ENCODE data around the gene MYT1. TPM values are rescaled to one million over a fixed set of nuclear protein-coding genes. Genes with fewer than 3 reads are reported as not detected.

The MYT1 gene
- total RNA-seq, 1 experiment from 2014 or later, result 7.1 TPM

DNA sequence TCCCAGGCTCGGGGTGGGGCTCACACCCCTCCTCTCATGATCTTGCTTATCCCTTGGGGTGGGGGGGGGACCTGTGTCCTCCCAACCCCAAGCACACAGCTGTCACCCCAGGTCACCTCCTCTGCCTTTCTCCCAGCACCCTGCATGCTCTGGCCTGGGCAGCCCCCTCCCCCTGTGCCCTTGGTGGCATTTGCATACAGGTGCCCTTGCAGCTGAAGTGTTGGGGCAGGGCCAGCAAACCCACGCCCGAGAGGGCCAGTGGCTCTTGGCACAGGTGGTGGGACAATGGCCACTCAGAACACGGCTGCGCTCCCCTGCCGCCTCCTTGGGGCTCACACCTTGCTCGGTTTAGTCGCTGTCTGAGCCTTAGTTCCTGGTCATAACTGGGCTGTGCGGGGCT lies 11.3 kb upstream of the MYT1 start:
- H3K4me1 ChIP-seq (ENCODE audit: control insufficient read depth in 1 of 2, insufficient read depth in 2 of 2, low read length in 2 of 2), result peaks cover 6 to 23% of the 10 kb centered on the region in 2 experiments; a peak in 3 of 4 replicates
- DNase-seq (ENCODE audit: low read depth, low spot score) (no peak), ATAC-seq (no peak)
- RAD21 ChIA-PET (ENCODE audit: low non-redundant PET in 1 of 2, low total read pairs in 2 of 2, uncharacterized antibody in 2 of 2, unreplicated experiment in 2 of 2), result no interaction called here
- no peak overlapping the region for H3K9ac ChIP-seq (ENCODE audit: low read length)
- H4K20me1 ChIP-seq (ENCODE audit: insufficient read depth), result no peaks in the 10 kb centered on the region
- no peak overlapping the region for H2AFZ ChIP-seq (ENCODE audit: low read depth, low read length, poor library complexity, severe bottlenecking)
- no peaks in the 10 kb centered on the region for H3K27me3 ChIP-seq (ENCODE audit: insufficient read depth, low read length)
- CTCF ChIA-PET, result no interaction called here
- no peak overlapping the region for H3K4me3 ChIP-seq (replicated peaks in 1 of 2; ENCODE audit: low read depth in 1 of 2, low read length in 2 of 2)
- no peaks in the 10 kb centered on the region for H3K9me2 ChIP-seq (ENCODE audit: insufficient read depth)
- no peaks in the 10 kb centered on the region for H3K36me3 ChIP-seq (ENCODE audit: control insufficient read depth in 1 of 2, insufficient read depth in 2 of 2, low read length in 2 of 2)
- H3K79me2 ChIP-seq (ENCODE audit: insufficient read depth, low read length), result no peaks in the 10 kb centered on the region
- intact Hi-C loops (cut with micrococcal nuclease), result no loop called here
- H3K4me2 ChIP-seq (ENCODE audit: low read length), result peak overlapping the region; percentile 56
- BruUV-seq (replicated peaks), result no TSS peak
- H3K27ac ChIP-seq (ENCODE audit: low read depth, low read length), result no peak overlapping the region
- POLR2A ChIA-PET, result no interaction called here
- TF ChIP-seq ELF1 (IDR thresholded peaks at IDR 0.05; ENCODE audit: borderline replicate concordance, low read depth), result no peak
- no peak for TF ChIP-seq CEBPB (IDR thresholded peaks at IDR 0.05; ENCODE audit: low read depth)
- TF ChIP-seq ZFX (IDR thresholded peaks at IDR 0.05), result no peak
- TF ChIP-seq EZH2phosphoT487 (IDR thresholded peaks at IDR 0.05; ENCODE audit: borderline replicate concordance), result no peak
- TF ChIP-seq, protein P1, sequence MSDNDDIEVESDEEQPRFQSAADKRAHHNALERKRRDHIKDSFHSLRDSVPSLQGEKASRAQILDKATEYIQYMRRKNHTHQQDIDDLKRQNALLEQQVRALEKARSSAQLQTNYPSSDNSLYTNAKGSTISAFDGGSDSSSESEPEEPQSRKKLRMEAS (IDR thresholded peaks at IDR 0.05), result no peak
- no peak for TF ChIP-seq POLR2A (IDR thresholded peaks at IDR 0.05; ENCODE audit: borderline replicate concordance, extremely low read depth, insufficient read depth, insufficient read length)
- TF ChIP-seq ZBTB33 (IDR thresholded peaks at IDR 0.05; ENCODE audit: extremely low read depth, insufficient replicate concordance, low read length), result no peak
- no peak for TF ChIP-seq SIN3A (IDR thresholded peaks at IDR 0.05; ENCODE audit: low read depth)
- TF ChIP-seq TCF7L2 (IDR thresholded peaks at IDR 0.05; ENCODE audit: borderline replicate concordance, extremely low read depth, insufficient read depth, insufficient read length), result no peak
- TF ChIP-seq POLR2AphosphoS5 (IDR thresholded peaks at IDR 0.05; ENCODE audit: low read depth, low read length), result no peak
- TF ChIP-seq, protein P2, sequence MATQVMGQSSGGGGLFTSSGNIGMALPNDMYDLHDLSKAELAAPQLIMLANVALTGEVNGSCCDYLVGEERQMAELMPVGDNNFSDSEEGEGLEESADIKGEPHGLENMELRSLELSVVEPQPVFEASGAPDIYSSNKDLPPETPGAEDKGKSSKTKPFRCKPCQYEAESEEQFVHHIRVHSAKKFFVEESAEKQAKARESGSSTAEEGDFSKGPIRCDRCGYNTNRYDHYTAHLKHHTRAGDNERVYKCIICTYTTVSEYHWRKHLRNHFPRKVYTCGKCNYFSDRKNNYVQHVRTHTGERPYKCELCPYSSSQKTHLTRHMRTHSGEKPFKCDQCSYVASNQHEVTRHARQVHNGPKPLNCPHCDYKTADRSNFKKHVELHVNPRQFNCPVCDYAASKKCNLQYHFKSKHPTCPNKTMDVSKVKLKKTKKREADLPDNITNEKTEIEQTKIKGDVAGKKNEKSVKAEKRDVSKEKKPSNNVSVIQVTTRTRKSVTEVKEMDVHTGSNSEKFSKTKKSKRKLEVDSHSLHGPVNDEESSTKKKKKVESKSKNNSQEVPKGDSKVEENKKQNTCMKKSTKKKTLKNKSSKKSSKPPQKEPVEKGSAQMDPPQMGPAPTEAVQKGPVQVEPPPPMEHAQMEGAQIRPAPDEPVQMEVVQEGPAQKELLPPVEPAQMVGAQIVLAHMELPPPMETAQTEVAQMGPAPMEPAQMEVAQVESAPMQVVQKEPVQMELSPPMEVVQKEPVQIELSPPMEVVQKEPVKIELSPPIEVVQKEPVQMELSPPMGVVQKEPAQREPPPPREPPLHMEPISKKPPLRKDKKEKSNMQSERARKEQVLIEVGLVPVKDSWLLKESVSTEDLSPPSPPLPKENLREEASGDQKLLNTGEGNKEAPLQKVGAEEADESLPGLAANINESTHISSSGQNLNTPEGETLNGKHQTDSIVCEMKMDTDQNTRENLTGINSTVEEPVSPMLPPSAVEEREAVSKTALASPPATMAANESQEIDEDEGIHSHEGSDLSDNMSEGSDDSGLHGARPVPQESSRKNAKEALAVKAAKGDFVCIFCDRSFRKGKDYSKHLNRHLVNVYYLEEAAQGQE (IDR thresholded peaks at IDR 0.05; ENCODE audit: low read depth), result no peak
- no peak for TF ChIP-seq FOSL1 (IDR thresholded peaks at IDR 0.05; ENCODE audit: low read depth)
- TF ChIP-seq, protein P3, sequence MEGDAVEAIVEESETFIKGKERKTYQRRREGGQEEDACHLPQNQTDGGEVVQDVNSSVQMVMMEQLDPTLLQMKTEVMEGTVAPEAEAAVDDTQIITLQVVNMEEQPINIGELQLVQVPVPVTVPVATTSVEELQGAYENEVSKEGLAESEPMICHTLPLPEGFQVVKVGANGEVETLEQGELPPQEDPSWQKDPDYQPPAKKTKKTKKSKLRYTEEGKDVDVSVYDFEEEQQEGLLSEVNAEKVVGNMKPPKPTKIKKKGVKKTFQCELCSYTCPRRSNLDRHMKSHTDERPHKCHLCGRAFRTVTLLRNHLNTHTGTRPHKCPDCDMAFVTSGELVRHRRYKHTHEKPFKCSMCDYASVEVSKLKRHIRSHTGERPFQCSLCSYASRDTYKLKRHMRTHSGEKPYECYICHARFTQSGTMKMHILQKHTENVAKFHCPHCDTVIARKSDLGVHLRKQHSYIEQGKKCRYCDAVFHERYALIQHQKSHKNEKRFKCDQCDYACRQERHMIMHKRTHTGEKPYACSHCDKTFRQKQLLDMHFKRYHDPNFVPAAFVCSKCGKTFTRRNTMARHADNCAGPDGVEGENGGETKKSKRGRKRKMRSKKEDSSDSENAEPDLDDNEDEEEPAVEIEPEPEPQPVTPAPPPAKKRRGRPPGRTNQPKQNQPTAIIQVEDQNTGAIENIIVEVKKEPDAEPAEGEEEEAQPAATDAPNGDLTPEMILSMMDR (IDR thresholded peaks at IDR 0.05 in 2 of 3, conservative IDR thresholded peaks at IDR 0.05 in 1 of 3; ENCODE audit: borderline replicate concordance in 1 of 3, insufficient read depth in 1 of 3, low read depth in 2 of 3, low read length in 2 of 3), result no peak
- no peak for TF ChIP-seq ATF3 (IDR thresholded peaks at IDR 0.05)
- no peak for TF ChIP-seq EZH2 (IDR thresholded peaks at IDR 0.05)
- no peak for TF ChIP-seq EGR1 (IDR thresholded peaks at IDR 0.05; ENCODE audit: low read depth)
- TF ChIP-seq CBX3 (IDR thresholded peaks at IDR 0.05; ENCODE audit: low read depth), result no peak
- no peak for TF ChIP-seq RAD21 (IDR thresholded peaks at IDR 0.05; ENCODE audit: low read depth)
- TF ChIP-seq JUND (IDR thresholded peaks at IDR 0.05), result no peak
- TF ChIP-seq SRF (IDR thresholded peaks at IDR 0.05; ENCODE audit: low read depth), result no peak
- no peaks in the 10 kb centered on the region; a peak in 1 of 4 replicates for H3K9me3 ChIP-seq (ENCODE audit: control insufficient read depth in 1 of 2, insufficient read depth in 1 of 2, low read depth in 1 of 2, low read length in 2 of 2)

Data from HCT116 (cell line).